ENCODE measurements around the gene ZNF652.

DNA sequence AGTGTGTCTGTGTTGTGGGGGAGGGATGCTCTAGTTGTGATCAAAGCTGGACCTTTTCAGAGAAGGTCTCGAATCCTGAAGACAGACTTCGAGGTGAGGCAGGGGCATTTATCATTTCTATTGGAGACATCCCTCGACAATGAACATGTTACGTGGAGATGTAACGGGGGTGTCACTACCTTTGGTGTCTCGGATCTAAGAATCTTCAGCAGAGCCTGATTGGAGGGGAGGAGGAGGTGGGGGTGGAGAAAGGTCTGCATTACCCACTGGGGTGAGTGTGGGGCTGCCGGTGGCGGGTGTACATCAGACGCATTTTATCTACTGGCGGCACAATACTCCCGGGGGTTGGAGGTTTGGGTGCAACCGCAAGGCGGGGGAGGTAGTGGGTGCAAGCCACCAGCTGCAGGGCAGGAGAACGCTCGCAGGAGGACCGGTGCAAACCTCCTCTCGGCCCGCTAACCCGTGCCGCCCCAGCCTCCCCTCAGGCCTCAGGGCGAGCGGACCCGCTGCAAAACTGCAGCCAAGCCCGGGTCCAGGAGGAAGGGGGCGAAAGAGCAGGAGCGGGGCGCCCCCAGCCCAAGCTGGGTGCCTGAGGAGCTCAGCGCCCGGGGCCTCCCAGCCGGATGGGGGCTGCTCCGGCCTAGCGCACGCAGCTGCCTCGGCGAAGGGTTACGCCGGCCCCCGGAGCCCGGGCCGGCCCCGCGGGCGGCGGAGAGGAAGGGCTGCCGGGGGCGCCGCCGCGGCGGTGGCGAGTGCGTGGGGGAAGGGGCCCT is 735 bp downstream of the ZNF652 start:
- no peak for TF ChIP-seq L3MBTL2 (conservative IDR thresholded peaks at IDR 0.05)
- TF ChIP-seq HDGF (IDR thresholded peaks at IDR 0.05; ENCODE audit: borderline replicate concordance) = no peak
- no peak for TF ChIP-seq NFRKB (IDR thresholded peaks at IDR 0.05)
- no peak for TF ChIP-seq SUZ12 (IDR thresholded peaks at IDR 0.05)
- no peak for TF ChIP-seq FOXK2 (IDR thresholded peaks at IDR 0.05)
- no peak for TF ChIP-seq FOXA1 (IDR thresholded peaks at IDR 0.05)
- TF ChIP-seq ELF4 (IDR thresholded peaks at IDR 0.05) = no peak
- no peak for TF ChIP-seq FOXM1 (IDR thresholded peaks at IDR 0.05; ENCODE audit: borderline replicate concordance)
- TF ChIP-seq TARDBP (IDR thresholded peaks at IDR 0.05) = no peak
- TF ChIP-seq ZNF384 (IDR thresholded peaks at IDR 0.05) = no peak
- no peak for TF ChIP-seq BHLHE40 (IDR thresholded peaks at IDR 0.05; ENCODE audit: borderline replicate concordance)
- TF ChIP-seq, protein P1, sequence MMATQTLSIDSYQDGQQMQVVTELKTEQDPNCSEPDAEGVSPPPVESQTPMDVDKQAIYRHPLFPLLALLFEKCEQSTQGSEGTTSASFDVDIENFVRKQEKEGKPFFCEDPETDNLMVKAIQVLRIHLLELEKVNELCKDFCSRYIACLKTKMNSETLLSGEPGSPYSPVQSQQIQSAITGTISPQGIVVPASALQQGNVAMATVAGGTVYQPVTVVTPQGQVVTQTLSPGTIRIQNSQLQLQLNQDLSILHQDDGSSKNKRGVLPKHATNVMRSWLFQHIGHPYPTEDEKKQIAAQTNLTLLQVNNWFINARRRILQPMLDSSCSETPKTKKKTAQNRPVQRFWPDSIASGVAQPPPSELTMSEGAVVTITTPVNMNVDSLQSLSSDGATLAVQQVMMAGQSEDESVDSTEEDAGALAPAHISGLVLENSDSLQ (IDR thresholded peaks at IDR 0.05) = peak; percentile 0; the same call in 1 of the 2 replicates
